GM12878 (cell line): ENCODE results near the gene CORO7. TPM values are rescaled to one million over a fixed set of nuclear protein-coding genes. Genes with fewer than 3 reads are reported as not detected.

Source experiments
- DPF2 ChIP-seq: fragments of 450-650 bp; IDR thresholded peaks from 2 replicates; pipeline ENCODE4 v1.6.1; 2017; ENCODE audit warnings: mild to moderate bottlenecking
- HDAC6 ChIP-seq: fragments of 200-600 bp; sonication (generic); IDR thresholded peaks from one replicate; pipeline ENCODE4 v1.8.0; 2017; ENCODE audit warnings: antibody characterized with exemption; ENCODE audit not compliant: unreplicated experiment
- IKZF2 ChIP-seq, 2 experiments: fragments of 450-650 bp; IDR thresholded peaks; 2 replicates each; pipeline ENCODE4 v1.6.1; 2017; ENCODE audit warnings: mild to moderate bottlenecking in 2 of 2, moderate library complexity in 2 of 2
- MAX ChIP-seq: IDR thresholded peaks from 2 replicates; pipeline ENCODE4 v1.6.1; 2012; ENCODE audit warnings: low read depth, low read length, improper control_type of control experiment
- MLLT1 ChIP-seq: fragments of 450-650 bp; IDR thresholded peaks from 2 replicates; pipeline ENCODE4 v1.6.1; 2016; ENCODE audit warnings: mild to moderate bottlenecking
- NR2C1 ChIP-seq: fragments of 450-650 bp; IDR thresholded peaks from 2 replicates; pipeline ENCODE4 v1.6.1; 2017; ENCODE audit warnings: antibody characterized with exemption, mild to moderate bottlenecking, moderate library complexity
- NRF1 ChIP-seq: conservative IDR thresholded peaks from 2 replicates; pipeline ENCODE4 v1.6.1; 2011; ENCODE audit warnings: mild to moderate bottlenecking, low read depth, low read length, improper control_type of control experiment
- POLR2A ChIP-seq: IDR thresholded peaks from 2 replicates; pipeline ENCODE4 v1.6.1; 2011; ENCODE audit warnings: low read depth, mild to moderate bottlenecking, low read length
- POLR2AphosphoS5 ChIP-seq: IDR thresholded peaks from 2 replicates; pipeline ENCODE4 v1.6.1; 2011; ENCODE audit warnings: mild to moderate bottlenecking, low read length, inconsistent platforms
- RCOR1 ChIP-seq: conservative IDR thresholded peaks from 2 replicates; pipeline ENCODE4 v1.6.1; 2012; ENCODE audit warnings: low read depth, low read length, improper control_type of control experiment
- RUNX3 ChIP-seq: IDR thresholded peaks from 2 replicates; pipeline ENCODE4 v1.6.1; 2012; ENCODE audit warnings: low read length, inconsistent platforms
- SIN3A ChIP-seq: IDR thresholded peaks from 2 replicates; pipeline ENCODE4 v1.6.1; 2012; ENCODE audit warnings: low read depth, low read length, improper control_type of control experiment
- SMAD1 ChIP-seq: fragments of 450-650 bp; IDR thresholded peaks from 2 replicates; pipeline ENCODE4 v1.6.1; 2018; ENCODE audit warnings: mild to moderate bottlenecking, low read depth; ENCODE audit not compliant: partially characterized antibody
- YY1 ChIP-seq: IDR thresholded peaks from 2 replicates; pipeline ENCODE4 v1.6.1; 2011; ENCODE audit warnings: low read depth, mild to moderate bottlenecking, low read length
- ZNF687 ChIP-seq: fragments of 450-650 bp; IDR thresholded peaks from 2 replicates; pipeline ENCODE4 v1.6.1; 2017; ENCODE audit warnings: mild to moderate bottlenecking, moderate library complexity
- polyA plus RNA-seq, 11 experiments: library from polyadenylated mRNA; depleted of rRNA in 4 of 11; unstranded in 6 of 11; stranded (reverse) in 5 of 11; fragments of >200 nt; fragmentation: Nextera tagmentation in 4 of 11; fragmentation: Illumina TruSeq in 1 of 11; extraction: Ambion mirVana in 4 of 11; extraction: Trizol in 1 of 11; gene quantifications; 1 replicate in 1 of 11; 2 replicates in 10 of 11; pipeline versions ENCODE4 v1.2.1 to v1.2.3, GENCODE V29; 2011 to 2016; ENCODE audit warnings: inconsistent platforms in 2 of 11, missing spikeins in 2 of 11, low read depth in 1 of 11
- total RNA-seq, 4 experiments: library from RNA; depleted of rRNA in 3 of 4; stranded (reverse); fragments of >200 nt in 3 of 4; fragmentation: Illumina TruSeq in 1 of 4; extraction: Trizol in 1 of 4; gene quantifications; 2 replicates each; pipeline versions ENCODE4 v1.2.1 to v1.2.3, GENCODE V29; 2013 to 2021

The CORO7 gene
- total and polyA plus RNA-seq, 10 of the 15 experiments (the other 5 are each of a cell fraction or from before 2014, with no cell fraction given) = 0.64 to 89.2 (median 43.7) TPM

DNA sequence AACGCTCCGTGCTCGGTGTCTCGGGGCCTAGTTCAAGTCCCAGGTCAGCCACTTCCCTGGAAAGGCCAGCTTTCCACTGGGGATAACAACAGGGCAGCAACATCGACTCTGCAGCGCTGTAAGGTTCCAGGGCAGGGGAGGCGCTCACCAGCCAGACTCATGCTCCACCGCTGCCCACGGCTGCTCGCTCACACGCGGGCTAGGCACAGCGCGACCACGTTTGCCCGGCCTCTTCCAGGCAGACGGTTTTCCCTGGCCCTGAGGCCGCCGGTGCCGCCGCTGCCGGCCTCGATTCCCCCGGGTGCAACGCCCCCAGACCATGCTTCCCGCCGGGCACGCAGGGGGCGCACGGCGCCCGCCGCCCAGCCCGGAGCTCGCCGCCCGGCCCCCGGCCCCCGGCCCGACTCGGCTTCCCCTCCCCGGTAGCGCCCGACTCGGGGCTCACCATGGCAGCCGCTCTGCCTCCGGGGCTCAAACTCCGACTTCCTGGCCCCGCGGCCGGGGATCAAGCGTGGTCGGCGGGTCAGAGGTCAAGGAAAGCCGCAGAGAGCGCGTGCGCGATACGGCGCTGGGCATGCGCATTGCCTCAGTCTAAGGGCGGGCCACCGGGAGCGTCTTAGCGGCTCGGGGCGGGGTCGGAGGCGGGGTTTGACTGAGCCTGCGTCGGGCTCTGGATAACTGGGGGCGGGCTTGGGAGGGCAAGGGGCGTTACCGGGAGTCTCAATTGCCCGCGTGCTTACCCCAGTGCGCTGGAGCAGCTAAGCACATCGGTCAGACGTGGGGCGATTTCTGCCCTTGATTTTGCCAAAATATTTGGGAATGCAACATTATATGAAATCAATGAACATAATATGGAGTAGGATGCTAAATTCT is 65.4 kb downstream of the CORO7 start, which contains the start of gene PAM16 (continued):
- TF ChIP-seq MLLT1 (no peak; the same call in 1 of the 2 replicates), POLR2A (peak; percentile 88), NRF1 (peak; percentile 93), RCOR1 (no peak), HDAC6 (no peak), IKZF2 (IDR thresholded peaks at IDR 0.05) (peak in 1 of 2 experiments; percentile 32; a peak in 1 of 4 replicates), MAX (peak; percentile 61; the same call in 1 of the 2 replicates), RUNX3 (peak; percentile 52), NR2C1 (peak; percentile 96), ZNF687 (peak; percentile 89), SMAD1 (no peak), DPF2 (peak; percentile 71), YY1 (peak; percentile 72; the same call in 1 of the 2 replicates), POLR2AphosphoS5 (peak; percentile 74), SIN3A (peak; percentile 44)
- TF ChIP-seq, all 136 proteins: peak for 35
